H1 (cell line): Measurements from ENCODE around the gene TMEM255B. TPM values are rescaled to one million over a fixed set of nuclear protein-coding genes. Genes with fewer than 3 reads are reported as not detected.

Experiments
- CTCF ChIA-PET: fragments of 300-600 bp; sonication (Branson Sonifier 250); formaldehyde crosslinking; loops from one replicate; lab custom pipeline; 2021; ENCODE audit not compliant: partially characterized antibody; lab: Charles Lee
- POLR2A ChIA-PET: fragments of 300-600 bp; sonication (Branson Sonifier 250); formaldehyde crosslinking; loops from one replicate; lab custom pipeline; 2021; ENCODE audit warnings: inconsistent platforms; ENCODE audit not compliant: partially characterized antibody; lab: Charles Lee
- DNase-seq, 2 experiments: peaks; one replicate each; pipeline versions ENCODE4 v3.0.0 to v3.0.0-alpha.2; 2010 to 2022; ENCODE audit warnings: low spot score in 2 of 2, low read depth in 1 of 2, mixed read lengths in 1 of 2
- FAIRE-seq: peaks from 2 replicates; lab custom pipeline; 2011; peaks lifted over from hg19 to GRCh38; lab: Jason Lieb, UNC
- H2AFZ ChIP-seq: 2 replicates; pipeline ENCODE4 v1.8.1; 2012; ENCODE audit warnings: low read length, inconsistent platforms
- H2AK5ac ChIP-seq: 2 replicates; pipeline ENCODE4 v1.6.1; 2013; ENCODE audit warnings: low read depth, low read length
- H2BK120ac ChIP-seq: replicated peaks from 2 replicates; pipeline ENCODE3; 2013; ENCODE audit warnings: low read depth, low read length, inconsistent platforms
- H2BK12ac ChIP-seq: 2 replicates; pipeline ENCODE4 v1.6.1; 2013; ENCODE audit warnings: low read depth, low read length
- H2BK15ac ChIP-seq: 2 replicates; pipeline ENCODE4 v1.6.1; 2013; ENCODE audit warnings: low read length
- H2BK20ac ChIP-seq: 2 replicates; pipeline ENCODE4 v1.6.1; 2013; ENCODE audit warnings: low read length
- H2BK5ac ChIP-seq: 2 replicates; pipeline ENCODE4 v1.6.1; 2013; ENCODE audit warnings: low read depth, low read length
- H3K14ac ChIP-seq: 2 replicates; pipeline ENCODE4 v1.6.1; 2013; ENCODE audit warnings: inconsistent platforms; ENCODE audit not compliant: insufficient read length
- H3K18ac ChIP-seq: 2 replicates; pipeline ENCODE4 v1.6.1; 2013; ENCODE audit warnings: low read length; ENCODE audit errors: extremely low read depth
- H3K23ac ChIP-seq: 2 replicates; pipeline ENCODE4 v1.6.1; 2013; ENCODE audit warnings: inconsistent platforms; ENCODE audit not compliant: insufficient read length
- H3K23me2 ChIP-seq: 2 replicates; pipeline ENCODE4 v1.6.1; 2013; ENCODE audit warnings: low read depth, low read length
- H3K27ac ChIP-seq: 2 replicates; pipeline ENCODE4 v1.6.1; 2011; ENCODE audit warnings: low read depth, low read length, inconsistent platforms
- H3K27me3 ChIP-seq, 4 experiments: replicated peaks in 1 of 4; 1 replicate in 1 of 4; 2 replicates in 3 of 4; pipeline versions ENCODE4 v1.6.1 to v1.8.1; 2011 to 2013; ENCODE audit warnings: low read length in 3 of 4, mild to moderate bottlenecking in 3 of 4, inconsistent platforms in 2 of 4, mixed read lengths in 2 of 4, moderate library complexity in 1 of 4; ENCODE audit not compliant: control insufficient read depth in 3 of 4, insufficient read depth in 3 of 4; ENCODE audit errors: extremely low read depth in 1 of 4
- H3K36me3 ChIP-seq, 4 experiments: 2 replicates each; pipeline versions ENCODE4 v1.6.1 to v1.8.1; 2011 to 2013; ENCODE audit warnings: mild to moderate bottlenecking in 4 of 4, low read length in 3 of 4, moderate library complexity in 2 of 4, control low read depth in 1 of 4, inconsistent platforms in 1 of 4; ENCODE audit not compliant: insufficient read depth in 4 of 4, control insufficient read depth in 2 of 4
- H3K4ac ChIP-seq: replicated peaks from 2 replicates; pipeline ENCODE3; 2013; ENCODE audit warnings: low read length, low read depth, mixed read lengths, inconsistent platforms; ENCODE audit not compliant: insufficient read length
- H3K4me1 ChIP-seq, 4 experiments: replicated peaks in 1 of 4; 1 replicate in 1 of 4; 2 replicates in 3 of 4; pipeline versions ENCODE4 v1.6.1 to v1.8.1; 2011 to 2013; ENCODE audit warnings: low read length in 3 of 4, inconsistent platforms in 2 of 4, mixed read lengths in 1 of 4; ENCODE audit not compliant: insufficient read depth in 4 of 4, control insufficient read depth in 3 of 4
- H3K4me2 ChIP-seq, 2 experiments: 2 replicates each; pipeline versions ENCODE4 v1.6.1 to v1.8.1; 2011 to 2013; ENCODE audit warnings: low read depth in 2 of 2, low read length in 2 of 2, control low read depth in 1 of 2, inconsistent platforms in 1 of 2, mild to moderate bottlenecking in 1 of 2; ENCODE audit not compliant: insufficient read depth in 1 of 2
- H3K4me3 ChIP-seq, 4 experiments: fragments of 200-600, 300-600 bp in 1 of 4; sonication (generic), shearing (Covaris generic), sonication (Bioruptor Twin) in 1 of 4; 2 replicates each; pipeline versions ENCODE4 v1.5.1 to v1.8.1; 2011 to 2016; ENCODE audit warnings: low read length in 4 of 4, low read depth in 3 of 4, control low read depth in 2 of 4, inconsistent platforms in 2 of 4, mild to moderate bottlenecking in 2 of 4, mixed read lengths in 1 of 4, moderate library complexity in 1 of 4; ENCODE audit not compliant: insufficient read depth in 2 of 4; ENCODE audit errors: extremely low read depth in 1 of 4
- H3K56ac ChIP-seq: replicated peaks from 2 replicates; pipeline ENCODE3; 2013; ENCODE audit warnings: low read depth, mild to moderate bottlenecking, mixed read lengths, low read length, inconsistent platforms; ENCODE audit not compliant: insufficient read length
- H3K79me1 ChIP-seq: 2 replicates; pipeline ENCODE4 v1.6.1; 2013; ENCODE audit warnings: low read depth, low read length, control low read depth
- H3K79me2 ChIP-seq, 2 experiments: 2 replicates each; pipeline versions ENCODE4 v1.6.1 to v1.8.1; 2012 to 2013; ENCODE audit warnings: low read length in 2 of 2, mild to moderate bottlenecking in 2 of 2, inconsistent platforms in 1 of 2; ENCODE audit not compliant: insufficient read depth in 2 of 2, control insufficient read depth in 1 of 2
- H3K9ac ChIP-seq, 4 experiments: replicated peaks in 1 of 4; 1 replicate in 1 of 4; 2 replicates in 3 of 4; pipeline versions ENCODE4 v1.6.1 to v1.8.1; 2011 to 2013; ENCODE audit warnings: low read depth in 3 of 4, low read length in 3 of 4, control low read depth in 2 of 4, mild to moderate bottlenecking in 2 of 4, moderate library complexity in 2 of 4, inconsistent platforms in 1 of 4; ENCODE audit errors: extremely low read depth in 1 of 4
- H3K9me3 ChIP-seq, 2 experiments: 2 replicates each; pipeline versions ENCODE4 v1.6.1 to v1.8.1; 2012 to 2013; ENCODE audit warnings: mild to moderate bottlenecking in 2 of 2, moderate library complexity in 2 of 2, control low read depth in 1 of 2, inconsistent platforms in 1 of 2, low read depth in 1 of 2, low read length in 1 of 2, mixed read lengths in 1 of 2; ENCODE audit not compliant: insufficient read depth in 2 of 2
- H4K20me1 ChIP-seq, 2 experiments: replicated peaks in 1 of 2; 2 replicates each; pipeline versions ENCODE3 to v1.8.1; 2011 to 2013; ENCODE audit warnings: inconsistent platforms in 2 of 2, low read length in 2 of 2, mild to moderate bottlenecking in 1 of 2; ENCODE audit not compliant: insufficient read depth in 2 of 2, control insufficient read depth in 1 of 2
- H4K5ac ChIP-seq: 2 replicates; pipeline ENCODE4 v1.6.1; 2013; ENCODE audit warnings: low read length, low read depth, mixed read lengths, inconsistent platforms; ENCODE audit not compliant: insufficient read length
- H4K8ac ChIP-seq: 2 replicates; pipeline ENCODE4 v1.8.0; 2013; ENCODE audit warnings: mild to moderate bottlenecking, moderate library complexity, low read length, inconsistent platforms; ENCODE audit not compliant: insufficient read depth; ENCODE audit errors: extremely low read depth
- H4K91ac ChIP-seq: replicated peaks from 2 replicates; pipeline ENCODE3; 2013; ENCODE audit warnings: low read length, mixed read lengths, inconsistent platforms; ENCODE audit not compliant: insufficient read length
- CHD2 ChIP-seq: IDR thresholded peaks from 2 replicates; pipeline ENCODE4 v1.6.1; 2012; ENCODE audit warnings: low read length, improper control_type of control experiment
- CTBP2 ChIP-seq: IDR thresholded peaks from 2 replicates; pipeline ENCODE4 v1.7.0; 2011; ENCODE audit warnings: borderline replicate concordance, mild to moderate bottlenecking, moderate library complexity, mixed read lengths, low read length; ENCODE audit not compliant: insufficient read depth, insufficient read length
- EZH2 ChIP-seq: fragments of 200-600 bp; sonication (generic); IDR thresholded peaks from 2 replicates; pipeline ENCODE4 v1.7.1; 2012; ENCODE audit warnings: low read depth, mild to moderate bottlenecking, moderate library complexity, low read length, inconsistent platforms; ENCODE audit not compliant: severe bottlenecking
- NRF1 ChIP-seq: IDR thresholded peaks from 2 replicates; pipeline ENCODE4 v1.6.1; 2011; ENCODE audit warnings: mild to moderate bottlenecking, low read depth, low read length, improper control_type of control experiment
- POLR2A ChIP-seq, 2 experiments: IDR thresholded peaks; 1 replicate in 1 of 2; 2 replicates in 1 of 2; pipeline ENCODE4 v1.6.1; 2011; ENCODE audit warnings: low read depth in 2 of 2, low read length in 2 of 2, mild to moderate bottlenecking in 2 of 2; ENCODE audit errors: control extremely low read depth in 1 of 2
- RAD21 ChIP-seq, 2 experiments: IDR thresholded peaks in 1 of 2; conservative IDR thresholded peaks in 1 of 2; 2 replicates each; pipeline ENCODE4 v1.6.1; 2011; ENCODE audit warnings: low read depth in 2 of 2, low read length in 2 of 2, improper control_type of control experiment in 1 of 2, inconsistent platforms in 1 of 2, mild to moderate bottlenecking in 1 of 2, moderate library complexity in 1 of 2
- WGBS, 2 experiments: shearing (Covaris generic) in 1 of 2; methylation state at CpG; one replicate each; pipeline versions ENCODE4 v1.1.6 to v1.1.7; 2013 to 2015; ENCODE audit warnings: low lambda C conversion rate in 2 of 2, mixed read lengths in 2 of 2, inconsistent platforms in 1 of 2, low coverage in 1 of 2, missing lambda C conversion rate in 1 of 2; ENCODE audit not compliant: insufficient replicate concordance in 2 of 2, insufficient coverage in 1 of 2, insufficient read length in 1 of 2; ENCODE audit errors: extremely low coverage in 1 of 2, missing lambda C conversion rate in 1 of 2; 5-methylcytosine and 5-hydroxymethylcytosine counted together
- polyA plus RNA-seq, 7 experiments: library from polyadenylated mRNA; depleted of rRNA in 3 of 7; stranded (reverse) in 5 of 7; unstranded in 2 of 7; fragments of >200 nt in 5 of 7; fragments of 200-250 nt in 2 of 7; gene quantifications; 1 replicate in 5 of 7; 2 replicates in 1 of 7; 4 replicates in 1 of 7; pipeline versions ENCODE4 v1.2.1 to v1.2.3, GENCODE V29; 2011 to 2013; ENCODE audit warnings: missing spikeins in 2 of 7, mixed read lengths in 2 of 7
- total RNA-seq: library from RNA; stranded (reverse); fragmentation: NEBNext Ultra II Directional; extraction: Animal tissue kit (Norgen Biotek cat#: 25700); gene quantifications from 2 replicates; pipeline ENCODE4 v1.2.1, GENCODE V29; 2021

The TMEM255B gene
- total and polyA plus RNA-seq, 2 of the 8 experiments (the other 6 are each of a cell fraction or from before 2014, with no cell fraction given), result 3.4 to 4.4 TPM

- no peak overlapping the region for H3K4ac ChIP-seq
- H4K20me1 ChIP-seq, result no peaks in the 10 kb centered on the region
- no peak overlapping the region for H4K8ac ChIP-seq
- H3K23ac ChIP-seq, result no peak overlapping the region
- FAIRE-seq, result no peak
- H4K5ac ChIP-seq, result no peak overlapping the region
- ChIA-PET POLR2A (no interaction called here), CTCF (interaction anchor here (0.7 to 3.9 kb wide), 10 partner anchors 8 to 422 kb away, joined by 3 to 32 read pairs (median 4); no protein-coding TSS in a partner anchor)
- no peaks in the 10 kb centered on the region for H3K9me3 ChIP-seq
- H3K36me3 ChIP-seq, result no peaks in the 10 kb centered on the region
- WGBS, 2 experiments, result 87% methylated on average over 9 of the region's 9 CpGs; no CpG with 5 or more reads in 1 of the 2 experiments
- no peak overlapping the region for H3K56ac ChIP-seq
- 0 out of 2 replicates have a peak, but pooled peaks cover 2% of the 10 kb centered on the region for H3K23me2 ChIP-seq
- H2BK15ac ChIP-seq, result no peak overlapping the region; the same call in 1 of the 2 replicates
- H3K4me1 ChIP-seq, result peaks cover 0 to 8% (median 3%) of the 10 kb centered on the region in 4 experiments; a peak in 3 of 7 replicates
- no peak overlapping the region for H3K4me2 ChIP-seq
- H3K18ac ChIP-seq, result no peak overlapping the region
- H3K14ac ChIP-seq, result no peak overlapping the region
- H2AK5ac ChIP-seq, result no peak overlapping the region
- no peaks in the 10 kb centered on the region for H3K27me3 ChIP-seq
- H4K91ac ChIP-seq, result no peak overlapping the region
- TF ChIP-seq NRF1 (no peak), CTBP2 (no peak), EZH2 (no peak), RAD21 (IDR thresholded peaks at IDR 0.05 in 1 of 2, conservative IDR thresholded peaks at IDR 0.05 in 1 of 2; ENCODE audit: low read depth in 2 of 2, low read length in 2 of 2) (no peak), POLR2A (IDR thresholded peaks at IDR 0.05; ENCODE audit: control extremely low read depth in 1 of 2, low read depth in 2 of 2, low read length in 2 of 2) (no peak), CHD2 (no peak)
- TF ChIP-seq, all 59 proteins: peak for 0
- H2BK5ac ChIP-seq, result no peak overlapping the region
- no peaks in the 10 kb centered on the region for H3K79me2 ChIP-seq
- H2BK120ac ChIP-seq, result no peak overlapping the region
- H3K79me1 ChIP-seq, result no peaks in the 10 kb centered on the region
- no peak overlapping the region for H3K27ac ChIP-seq
- H3K4me3 ChIP-seq, result no peak overlapping the region
- DNase-seq, result no peak
- no peak overlapping the region for H2AFZ ChIP-seq
- H2BK12ac ChIP-seq, result no peak overlapping the region
- H2BK20ac ChIP-seq, result no peak overlapping the region
- no peak overlapping the region for H3K9ac ChIP-seq
Measured at GRCh38 chr13:113740286-113740556, 18.8 kb upstream of the TMEM255B start.
